Lower lobe of right lung (tissue), 2 donors: ENCODE measurements around the gene FYN. TPM values are rescaled to one million over a fixed set of nuclear protein-coding genes. Genes with fewer than 3 reads are reported as not detected.

Experiments
- ATAC-seq, 2 donors: fragments of 200-7000 bp; cut with Tn5 transposase; one replicate each; pipeline ENCODE4 v1.9.1; 2020 to 2022; ENCODE audit warnings: mild to moderate bottlenecking in 2 of 2, moderate library complexity in 2 of 2
- DNase-seq: peaks from one replicate; pipeline ENCODE4 v3.0.0-alpha.2; 2020
- H3K27ac ChIP-seq: fragments of 200-600 bp; one replicate; pipeline ENCODE4 v1.8.0; 2022
- H3K27me3 ChIP-seq: fragments of 200-600 bp; one replicate; pipeline ENCODE4 v1.8.0; 2022; ENCODE audit warnings: low read depth
- H3K36me3 ChIP-seq: fragments of 200-600 bp; one replicate; pipeline ENCODE4 v1.8.0; 2022; ENCODE audit warnings: mild to moderate bottlenecking
- H3K4me1 ChIP-seq: fragments of 200-600 bp; one replicate; pipeline ENCODE4 v1.8.0; 2022
- H3K4me3 ChIP-seq: fragments of 200-600 bp; one replicate; pipeline ENCODE4 v1.8.0; 2022; ENCODE audit warnings: mild to moderate bottlenecking
- H3K9me3 ChIP-seq: fragments of 200-600 bp; one replicate; pipeline ENCODE4 v1.8.0; 2022
- intact Hi-C: fragments of 100-400 bp; cut with DNase I; formaldehyde crosslinking; loops from one replicate; pipeline ENCODE4 v1.11.0; 2022
- total RNA-seq: library from RNA; stranded (reverse); fragmentation: NEBNext Ultra II Directional; extraction: Animal tissue kit (Norgen Biotek cat#: 25700); gene quantifications from one replicate; pipeline ENCODE4 v1.2.1, GENCODE V29; 2021
- TF ChIP-seq, protein P1 (sequence below): fragments of 200-600 bp; IDR thresholded peaks from one replicate; pipeline ENCODE4 v1.8.0; 2022; ENCODE audit warnings: antibody characterized with exemption, mild to moderate bottlenecking
- donor health status: DM: no; HTN: yes; CAD: no; lungs with severe emphysema.

Gene FYN
- total RNA-seq, 1 donor from 2014 or later = 99.2 TPM

DNA sequence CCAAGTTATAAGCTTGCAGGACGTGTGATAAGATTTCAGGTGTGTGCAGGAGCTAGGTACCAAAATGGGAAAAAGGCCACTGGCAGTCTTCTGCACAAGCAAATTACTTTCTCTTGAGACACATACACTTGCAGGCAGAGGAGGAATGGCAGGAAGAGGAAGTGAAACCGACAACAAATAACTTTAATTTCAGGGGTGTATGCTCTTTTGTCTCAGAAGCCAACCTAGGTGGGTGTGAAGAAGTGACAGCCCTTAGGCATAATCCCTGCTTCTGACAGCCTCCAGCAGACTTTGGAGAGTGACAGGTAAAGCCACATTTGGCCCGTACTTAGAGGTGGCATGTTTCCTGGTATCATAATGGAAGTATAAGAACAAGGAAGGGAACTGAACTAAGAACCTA is 148.7 kb downstream of the FYN start:
- intact Hi-C loops = no loop called here
- Histone ChIP-seq H3K27me3 (no peaks in the 10 kb centered on the region), H3K4me1 (peaks cover 40% of the 10 kb centered on the region), H3K27ac (peak overlapping the region; percentile 9), H3K4me3 (no peak overlapping the region), H3K36me3 (peaks cover 5% of the 10 kb centered on the region), H3K9me3 (no peaks in the 10 kb centered on the region)
- ATAC-seq (no peak), DNase-seq (no peak)
- TF ChIP-seq, protein P1, sequence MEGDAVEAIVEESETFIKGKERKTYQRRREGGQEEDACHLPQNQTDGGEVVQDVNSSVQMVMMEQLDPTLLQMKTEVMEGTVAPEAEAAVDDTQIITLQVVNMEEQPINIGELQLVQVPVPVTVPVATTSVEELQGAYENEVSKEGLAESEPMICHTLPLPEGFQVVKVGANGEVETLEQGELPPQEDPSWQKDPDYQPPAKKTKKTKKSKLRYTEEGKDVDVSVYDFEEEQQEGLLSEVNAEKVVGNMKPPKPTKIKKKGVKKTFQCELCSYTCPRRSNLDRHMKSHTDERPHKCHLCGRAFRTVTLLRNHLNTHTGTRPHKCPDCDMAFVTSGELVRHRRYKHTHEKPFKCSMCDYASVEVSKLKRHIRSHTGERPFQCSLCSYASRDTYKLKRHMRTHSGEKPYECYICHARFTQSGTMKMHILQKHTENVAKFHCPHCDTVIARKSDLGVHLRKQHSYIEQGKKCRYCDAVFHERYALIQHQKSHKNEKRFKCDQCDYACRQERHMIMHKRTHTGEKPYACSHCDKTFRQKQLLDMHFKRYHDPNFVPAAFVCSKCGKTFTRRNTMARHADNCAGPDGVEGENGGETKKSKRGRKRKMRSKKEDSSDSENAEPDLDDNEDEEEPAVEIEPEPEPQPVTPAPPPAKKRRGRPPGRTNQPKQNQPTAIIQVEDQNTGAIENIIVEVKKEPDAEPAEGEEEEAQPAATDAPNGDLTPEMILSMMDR = no peak

DNA sequence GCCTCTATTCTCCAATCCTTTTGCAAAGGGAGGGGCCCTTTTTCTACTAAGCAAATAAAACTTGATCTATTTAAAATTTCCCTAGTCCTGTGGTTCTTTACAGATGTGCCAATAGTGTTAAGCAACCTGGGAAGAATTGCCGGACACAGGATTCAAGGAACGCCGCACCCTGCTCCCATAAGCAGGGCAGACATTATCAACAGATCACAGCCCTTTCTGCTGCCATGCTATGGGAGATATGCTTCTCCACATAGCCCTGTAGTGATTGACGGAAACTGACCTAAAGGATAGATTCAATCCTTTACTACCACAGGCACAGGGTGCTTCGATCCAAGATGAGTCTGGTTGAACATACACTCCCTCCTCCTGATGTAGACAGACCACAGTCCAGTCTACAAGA is 149.2 kb downstream of the FYN start:
- DNase-seq (no peak), ATAC-seq (no peak)
- no peak overlapping the region for H3K4me3 ChIP-seq
- intact Hi-C loops = no loop called here
- no peaks in the 10 kb centered on the region for H3K9me3 ChIP-seq
- H3K27me3 ChIP-seq = no peaks in the 10 kb centered on the region
- TF ChIP-seq, protein P1 = no peak
- peaks cover 5% of the 10 kb centered on the region for H3K36me3 ChIP-seq
- peak overlapping the region; percentile 9 for H3K27ac ChIP-seq
- peaks cover 40% of the 10 kb centered on the region for H3K4me1 ChIP-seq

DNA sequence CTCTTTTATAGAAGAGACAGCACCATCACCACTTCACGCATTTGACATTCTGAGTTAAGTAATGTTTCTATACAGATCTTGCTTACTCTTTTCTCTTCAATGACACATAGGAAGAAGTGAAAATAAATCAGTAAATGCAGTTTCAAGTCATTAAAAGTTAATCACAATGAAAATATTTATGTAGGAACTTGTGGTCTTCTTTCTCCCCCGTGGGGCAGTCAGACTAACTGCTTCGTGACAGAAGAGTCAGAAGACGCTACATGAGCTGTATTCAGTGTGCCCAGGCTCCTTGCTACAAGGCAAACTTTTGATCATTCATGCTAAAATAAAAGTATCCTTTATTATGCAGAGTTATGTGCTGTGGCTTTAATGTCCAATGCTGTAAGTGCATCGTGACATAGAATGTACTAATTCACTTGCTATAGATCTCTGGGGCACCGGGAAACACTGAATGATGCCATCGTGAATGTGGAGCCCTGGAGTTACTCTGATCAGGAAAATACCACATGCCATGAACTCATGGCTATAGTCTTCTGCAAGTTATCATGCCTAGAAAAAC is 149.8 kb downstream of the FYN start:
- TF ChIP-seq, protein P1 = no peak
- Histone ChIP-seq H3K27me3 (no peaks in the 10 kb centered on the region), H3K4me1 (peaks cover 40% of the 10 kb centered on the region), H3K36me3 (peaks cover 9% of the 10 kb centered on the region), H3K4me3 (no peak overlapping the region), H3K27ac (no peak overlapping the region), H3K9me3 (no peaks in the 10 kb centered on the region)
- DNase-seq = no peak
- no peak for ATAC-seq
- intact Hi-C loops = no loop called here

DNA sequence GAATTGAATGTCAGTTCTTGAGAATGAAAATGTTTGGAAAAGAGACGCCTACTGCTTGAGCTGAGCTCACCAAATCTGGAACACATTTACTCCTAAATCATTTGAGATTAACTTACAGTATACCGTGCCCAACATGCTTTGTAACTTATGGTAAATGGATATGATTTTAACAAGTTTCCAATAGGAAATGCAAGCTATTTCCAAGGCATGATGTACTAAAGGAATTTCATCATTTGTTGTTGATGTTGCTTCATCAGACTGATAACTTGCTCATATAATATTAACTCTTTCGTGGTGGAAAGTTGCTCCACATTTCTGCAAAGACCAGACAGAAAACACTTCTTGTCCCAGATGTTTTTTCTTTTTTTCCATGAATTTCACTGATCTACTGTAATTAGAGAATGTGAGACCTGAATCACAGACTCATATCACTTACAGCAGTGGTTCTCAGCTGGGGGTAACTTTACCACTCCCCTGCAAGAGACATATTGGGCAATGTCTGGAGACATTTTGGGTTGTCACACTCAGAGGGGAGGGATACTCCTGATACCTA is 151.0 kb downstream of the FYN start:
- no peak overlapping the region for H3K27ac ChIP-seq
- H3K4me3 ChIP-seq = no peak overlapping the region
- ATAC-seq (no peak), DNase-seq (no peak)
- TF ChIP-seq, protein P1 = no peak
- no peaks in the 10 kb centered on the region for H3K27me3 ChIP-seq
- H3K4me1 ChIP-seq = peaks cover 40% of the 10 kb centered on the region
- H3K9me3 ChIP-seq = no peaks in the 10 kb centered on the region
- peaks cover 19% of the 10 kb centered on the region for H3K36me3 ChIP-seq
- intact Hi-C loops = no loop called here

DNA sequence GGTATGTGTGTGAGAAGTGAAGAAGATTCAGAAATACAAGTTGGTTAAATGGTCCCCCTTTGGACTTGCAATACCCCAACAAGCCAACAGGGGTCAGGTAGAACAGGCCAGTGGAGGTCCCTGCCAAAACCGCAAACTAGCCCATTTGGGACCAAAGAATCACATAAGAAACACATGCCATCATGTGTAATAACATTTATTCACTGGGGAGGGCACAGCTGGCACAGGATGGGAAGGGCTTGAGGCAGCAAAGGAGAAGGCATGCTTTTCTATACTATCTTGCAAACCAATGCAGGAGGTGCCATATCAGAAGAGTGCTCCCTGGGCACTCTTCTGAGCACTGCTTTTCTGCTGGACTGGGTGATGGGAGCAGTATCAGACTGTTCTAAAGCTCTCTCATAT is 151.5 kb downstream of the FYN start:
- ATAC-seq (peak in 1 of 2 donors; percentile 27), DNase-seq (no peak)
- TF ChIP-seq, protein P1 = peak; percentile 56
- H3K27me3 ChIP-seq = no peaks in the 10 kb centered on the region
- H3K4me1 ChIP-seq = peaks cover 40% of the 10 kb centered on the region
- H3K4me3 ChIP-seq = no peak overlapping the region
- intact Hi-C loops = no loop called here
- peak overlapping the region; percentile 63 for H3K27ac ChIP-seq
- H3K9me3 ChIP-seq = no peaks in the 10 kb centered on the region
- H3K36me3 ChIP-seq = peaks cover 19% of the 10 kb centered on the region
